Measurements from ENCODE around the gene SSBP2.

DNA sequence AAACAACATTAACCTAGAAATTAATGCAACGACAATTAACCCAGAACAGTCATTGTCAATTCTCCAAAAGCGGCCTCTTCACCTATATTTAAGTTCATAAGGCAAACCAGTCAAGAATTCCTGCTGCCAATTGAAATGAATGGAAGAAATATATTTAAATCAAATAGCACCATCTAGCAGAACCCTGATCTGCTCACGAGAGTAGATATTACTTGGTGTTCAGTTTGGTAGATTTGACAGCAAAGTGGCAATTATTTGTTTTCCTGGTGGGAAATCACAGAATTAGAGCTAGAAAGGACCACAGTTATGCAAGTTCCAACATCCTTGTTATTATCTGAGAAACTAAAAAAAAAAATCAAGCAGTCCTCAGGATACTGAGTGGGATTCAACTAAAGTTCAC lies 2.3 kb downstream of the SSBP2 start:
- TF ChIP-seq, protein P1, sequence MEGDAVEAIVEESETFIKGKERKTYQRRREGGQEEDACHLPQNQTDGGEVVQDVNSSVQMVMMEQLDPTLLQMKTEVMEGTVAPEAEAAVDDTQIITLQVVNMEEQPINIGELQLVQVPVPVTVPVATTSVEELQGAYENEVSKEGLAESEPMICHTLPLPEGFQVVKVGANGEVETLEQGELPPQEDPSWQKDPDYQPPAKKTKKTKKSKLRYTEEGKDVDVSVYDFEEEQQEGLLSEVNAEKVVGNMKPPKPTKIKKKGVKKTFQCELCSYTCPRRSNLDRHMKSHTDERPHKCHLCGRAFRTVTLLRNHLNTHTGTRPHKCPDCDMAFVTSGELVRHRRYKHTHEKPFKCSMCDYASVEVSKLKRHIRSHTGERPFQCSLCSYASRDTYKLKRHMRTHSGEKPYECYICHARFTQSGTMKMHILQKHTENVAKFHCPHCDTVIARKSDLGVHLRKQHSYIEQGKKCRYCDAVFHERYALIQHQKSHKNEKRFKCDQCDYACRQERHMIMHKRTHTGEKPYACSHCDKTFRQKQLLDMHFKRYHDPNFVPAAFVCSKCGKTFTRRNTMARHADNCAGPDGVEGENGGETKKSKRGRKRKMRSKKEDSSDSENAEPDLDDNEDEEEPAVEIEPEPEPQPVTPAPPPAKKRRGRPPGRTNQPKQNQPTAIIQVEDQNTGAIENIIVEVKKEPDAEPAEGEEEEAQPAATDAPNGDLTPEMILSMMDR (IDR thresholded peaks at IDR 0.05), result no peak
- no peak for TF ChIP-seq POLR2A (IDR thresholded peaks at IDR 0.05)

Measured in Peyer's patch (tissue), 4 donors.